B cell (primary cell): ENCODE results near the gene B3GLCT. TPM values are rescaled to one million over a fixed set of nuclear protein-coding genes. Genes with fewer than 3 reads are reported as not detected.

Source experiments
- ATAC-seq: fragments of 200-7000 bp; cut with Tn5 transposase; one replicate; pipeline ENCODE4 v1.10.0; 2021; ENCODE audit warnings: low read depth, mild to moderate bottlenecking, moderate number of reproducible peaks, moderate library complexity
- CTCF ChIA-PET: fragments of 350-600 bp; sonication (Branson Sonifier 250); formaldehyde crosslinking; loops from one replicate; lab custom pipeline; 2021; ENCODE audit warnings: antibody characterized with exemption, inconsistent platforms; lab: Charles Lee
- POLR2A ChIA-PET: fragments of 350-600 bp; sonication (Branson Sonifier 250); formaldehyde crosslinking; loops from one replicate; lab custom pipeline; 2021; ENCODE audit warnings: antibody characterized with exemption; lab: Charles Lee
- DNase-seq: peaks from one replicate; pipeline ENCODE4 v3.0.0; 2013
- H2AFZ ChIP-seq: 2 replicates; pipeline ENCODE4 v1.6.1; 2012; ENCODE audit warnings: mild to moderate bottlenecking, low read depth, low read length; ENCODE audit not compliant: insufficient read depth, poor library complexity, severe bottlenecking
- H3K27ac ChIP-seq, 2 donors: 1 replicate in 1 of 2; 2 replicates in 1 of 2; pipeline ENCODE4 v1.5.1; 2012 to 2013; ENCODE audit warnings: low read length in 2 of 2, mild to moderate bottlenecking in 2 of 2, moderate library complexity in 1 of 2
- H3K27me3 ChIP-seq, 4 experiments: fragments of 200-600 bp in 1 of 4; sonication (generic) in 1 of 4; replicated peaks in 1 of 4; 1 replicate in 2 of 4; 2 replicates in 2 of 4; pipeline versions ENCODE4 v1.6.1 to v1.7.0; 2013 to 2016; ENCODE audit warnings: low read length in 3 of 4, mild to moderate bottlenecking in 2 of 4, mixed read lengths in 1 of 4, moderate library complexity in 1 of 4; ENCODE audit not compliant: insufficient read depth in 4 of 4, control insufficient read depth in 3 of 4; ENCODE audit errors: control extremely low read depth in 1 of 4
- H3K36me3 ChIP-seq, 2 experiments: replicated peaks in 1 of 2; 1 replicate in 1 of 2; 2 replicates in 1 of 2; pipeline versions ENCODE4 v1.6.1 to v1.7.1; 2013; ENCODE audit warnings: low read length in 1 of 2; ENCODE audit not compliant: insufficient read depth in 2 of 2, control insufficient read depth in 1 of 2; ENCODE audit errors: control extremely low read depth in 1 of 2, extremely low read depth in 1 of 2
- H3K4me1 ChIP-seq, 2 donors: fragments of 200-600 bp in 1 of 2; sonication (generic) in 1 of 2; 1 replicate in 1 of 2; 2 replicates in 1 of 2; pipeline versions ENCODE4 v1.5.1 to v1.6.1; 2013 to 2017; ENCODE audit warnings: low read length in 2 of 2; ENCODE audit not compliant: control insufficient read depth in 2 of 2, insufficient read depth in 2 of 2
- H3K4me2 ChIP-seq: replicated peaks from 2 replicates; pipeline ENCODE3; 2012; ENCODE audit warnings: mild to moderate bottlenecking, low read depth, low read length; ENCODE audit not compliant: poor library complexity, severe bottlenecking
- H3K4me3 ChIP-seq, 5 experiments: fragments of 200-600 bp in 1 of 5; sonication (generic) in 1 of 5; 1 replicate in 3 of 5; 2 replicates in 2 of 5; pipeline versions ENCODE4 v1.5.1 to v1.7.0; 2011 to 2016; ENCODE audit warnings: low read length in 4 of 5, mild to moderate bottlenecking in 4 of 5, low read depth in 2 of 5, control low read depth in 1 of 5, moderate library complexity in 1 of 5; ENCODE audit not compliant: insufficient read depth in 1 of 5; ENCODE audit errors: control extremely low read depth in 1 of 5, extremely low read depth in 1 of 5
- H3K79me2 ChIP-seq: fragments of 200-600 bp; sonication (generic); one replicate; pipeline ENCODE4 v1.6.0; 2016; ENCODE audit warnings: low read length; ENCODE audit not compliant: control insufficient read depth, insufficient read depth
- H3K9ac ChIP-seq: fragments of 200-600 bp; sonication (generic); 2 replicates; pipeline ENCODE4 v1.6.1; 2017; ENCODE audit warnings: mild to moderate bottlenecking, low read length, moderate library complexity
- H3K9me3 ChIP-seq, 3 donors: one replicate each; pipeline versions ENCODE4 v1.6.1 to v1.7.1; 2013; ENCODE audit warnings: low read length in 2 of 3; ENCODE audit not compliant: control insufficient read depth in 2 of 3, insufficient read depth in 1 of 3; ENCODE audit errors: control extremely low read depth in 1 of 3
- H4K20me1 ChIP-seq: 2 replicates; pipeline ENCODE4 v1.6.0; 2012; ENCODE audit warnings: mild to moderate bottlenecking, low read length; ENCODE audit not compliant: insufficient read depth, control insufficient read depth, poor library complexity, severe bottlenecking
- H3K27ac Mint-ChIP-seq: one replicate; pipeline ENCODE4 v1.8.0; 2021; ENCODE audit warnings: mixed read lengths
- H3K27me3 Mint-ChIP-seq: one replicate; pipeline ENCODE4 v1.8.0; 2021; ENCODE audit warnings: mixed read lengths
- H3K4me1 Mint-ChIP-seq: one replicate; pipeline ENCODE4 v1.8.0; 2021; ENCODE audit warnings: mixed read lengths
- H3K4me3 Mint-ChIP-seq: one replicate; pipeline ENCODE4 v1.8.0; 2021; ENCODE audit warnings: mixed read lengths
- H3K9me3 Mint-ChIP-seq: one replicate; pipeline ENCODE4 v1.8.0; 2022; ENCODE audit warnings: mixed read lengths; ENCODE audit not compliant: insufficient read depth
- CTCF ChIP-seq: fragments of 200-600 bp; IDR thresholded peaks from one replicate; pipeline ENCODE4 v1.8.0; 2022; ENCODE audit warnings: antibody characterized with exemption, mild to moderate bottlenecking
- EZH2 ChIP-seq: IDR thresholded peaks from 2 replicates; pipeline ENCODE4 v1.6.1; 2012; ENCODE audit warnings: borderline replicate concordance, low read depth, mild to moderate bottlenecking, moderate library complexity, low read length; ENCODE audit not compliant: insufficient read depth, poor library complexity, severe bottlenecking
- WGBS: methylation state at CpG from one replicate; pipeline ENCODE4 v1.1.5; 2013; ENCODE audit warnings: missing lambda C conversion rate; ENCODE audit not compliant: insufficient coverage; 5-methylcytosine and 5-hydroxymethylcytosine counted together
- intact Hi-C: fragments of 100-400 bp; cut with micrococcal nuclease; formaldehyde crosslinking; loops from one replicate; pipeline ENCODE4 v1.10.0; 2022
- polyA plus RNA-seq: library from polyadenylated mRNA; depleted of rRNA; stranded (reverse); fragments of >200 nt; gene quantifications from 2 replicates; pipeline ENCODE4 v1.2.3, GENCODE V29; 2012
- total RNA-seq, 2 donors: library from RNA; stranded (reverse); fragments of 120-200 nt in 1 of 2; gene quantifications; 1 replicate in 1 of 2; 2 replicates in 1 of 2; pipeline versions ENCODE4 v1.2.3 to v1.2.4, GENCODE V29; 2013 to 2022

B3GLCT gene
- total and polyA plus RNA-seq, 2 donors (not counting 1 experiment from before 2014, with no cell fraction given) = 1.4 to 6.2 TPM

DNA sequence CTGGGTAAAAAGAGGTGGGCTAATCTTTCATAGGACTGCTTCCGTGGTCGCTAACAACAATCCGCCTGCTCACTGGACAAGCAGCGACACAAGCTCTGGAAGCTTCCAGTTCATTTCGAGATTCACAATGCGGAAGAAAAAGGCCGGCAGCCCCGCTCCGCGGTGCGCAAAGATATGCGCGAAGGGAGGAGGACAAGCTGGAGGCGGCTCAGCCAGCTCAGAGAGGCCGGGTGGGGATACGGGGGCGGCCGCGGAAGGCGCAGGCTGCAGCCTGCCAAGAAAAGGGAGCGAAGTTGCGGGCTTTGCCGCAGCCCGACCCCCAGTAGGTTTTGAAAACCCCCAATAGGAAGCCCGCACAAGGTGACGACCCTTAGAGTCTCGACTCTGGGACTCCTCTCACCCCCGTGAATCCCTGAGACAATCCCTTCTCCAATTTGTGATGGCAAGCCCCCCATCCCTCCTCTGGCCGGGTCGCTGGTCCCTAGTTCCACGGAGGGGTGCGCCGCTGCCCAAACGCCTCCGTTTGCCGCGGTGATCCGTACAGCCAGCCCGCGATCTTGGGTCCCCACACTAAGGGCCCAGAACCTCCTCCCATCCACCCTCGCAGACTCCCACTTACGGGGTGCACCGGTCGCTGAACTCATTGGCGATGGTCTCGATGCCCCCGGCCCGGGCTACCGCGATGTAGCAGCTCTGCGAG, 38.8 kb upstream of the B3GLCT start:
- Mint-ChIP-seq H3K27me3 (no peaks in the 10 kb centered on the region), H3K27ac (peak overlapping the region; percentile 99), H3K4me3 (peak overlapping the region; percentile 96), H3K9me3 (no peaks in the 10 kb centered on the region), H3K4me1 (peaks cover 34% of the 10 kb centered on the region)
- Histone ChIP-seq H3K79me2 (peaks cover 40% of the 10 kb centered on the region), H4K20me1 (peaks cover 14% of the 10 kb centered on the region), H3K4me1 (peaks cover 22% of the 10 kb centered on the region in 2 donors), H3K4me2 (peak overlapping the region; percentile 90), H3K27me3 (no peaks in the 10 kb centered on the region), H3K4me3 (peak overlapping the region; percentile 82 to 93 (median 88)), H3K36me3 (peaks cover 4 to 14% of the 10 kb centered on the region in 2 experiments), H3K9me3 (no peaks in the 10 kb centered on the region), H3K27ac (peak overlapping the region; percentile 94 to 96), H2AFZ (peak overlapping the region; percentile 90), H3K9ac (peak overlapping the region; percentile 95)
- intact Hi-C loops = loop anchor here (2.0 to 10.0 kb wide), 2 partner anchors 696 to 854 kb away; partner anchors contain the start of genes HMGB1 and KATNAL1
- no peak for TF ChIP-seq CTCF
- TF ChIP-seq EZH2 = no peak
- CTCF ChIA-PET = interaction anchor here (0.6 to 1.3 kb wide), 2 partner anchors 40 to 76 kb away, joined by 3 read pairs; no protein-coding TSS in a partner anchor
- no peak for ATAC-seq
- under 1% methylated on average over 51 of the region's 51 CpGs for WGBS
- peak; percentile 69 for DNase-seq
- POLR2A ChIA-PET = interaction anchor here (1.1 kb wide), 1 partner anchor 38 kb away, joined by 3 read pairs; the partner anchor contains the start of gene B3GLCT
